ENCODE measurements around the gene RUBCNL.

GRCh38 chr13:46341112-46341711 lies 45.8 kb downstream of the RUBCNL start:
- no peak for TF ChIP-seq CTCF (IDR thresholded peaks at IDR 0.05; ENCODE audit: low read length)
- no peak for TF ChIP-seq EZH2 (IDR thresholded peaks at IDR 0.05; ENCODE audit: borderline replicate concordance, low read length)
